ENCODE results near the gene IMMT. TPM values are rescaled to one million over a fixed set of nuclear protein-coding genes. Genes with fewer than 3 reads are reported as not detected.

The IMMT gene
- total RNA-seq, 2 donors from 2014 or later, result 96.8 to 99.9 TPM

GRCh38 chr2:86102157-86102556 is 93.1 kb downstream of the IMMT start:
- Histone ChIP-seq H3K36me3 (ENCODE audit: control insufficient read depth, insufficient read depth, low read length) (peaks cover 67% of the 10 kb centered on the region), H3K27ac (ENCODE audit: low read depth, low read length) (no peak overlapping the region), H3K9me3 (ENCODE audit: control insufficient read depth, low read length) (no peaks in the 10 kb centered on the region), H3K9ac (ENCODE audit: extremely low read depth, low read length, poor library complexity, severe bottlenecking) (no peak overlapping the region), H3K4me1 (ENCODE audit: control insufficient read depth, insufficient read depth, low read length) (no peaks in the 10 kb centered on the region), H3K27me3 (ENCODE audit: control insufficient read depth, insufficient read depth, low read length, poor library complexity, severe bottlenecking) (no peaks in the 10 kb centered on the region), H3K4me3 (ENCODE audit: low read length) (no peak overlapping the region)
- H3K4me1 Mint-ChIP-seq, result peaks cover 13% of the 10 kb centered on the region
- H3K27me3 Mint-ChIP-seq (ENCODE audit: insufficient read depth), result no peaks in the 10 kb centered on the region
- no peak overlapping the region for H3K27ac Mint-ChIP-seq
- peaks cover 46% of the 10 kb centered on the region for H3K36me3 Mint-ChIP-seq (ENCODE audit: low read depth)
- TF ChIP-seq CTCF (conservative IDR thresholded peaks at IDR 0.05), result no peak
- no peaks in the 10 kb centered on the region for H3K9me3 Mint-ChIP-seq
- H3K4me3 Mint-ChIP-seq, result no peak overlapping the region
- no peak for DNase-seq

DNA sequence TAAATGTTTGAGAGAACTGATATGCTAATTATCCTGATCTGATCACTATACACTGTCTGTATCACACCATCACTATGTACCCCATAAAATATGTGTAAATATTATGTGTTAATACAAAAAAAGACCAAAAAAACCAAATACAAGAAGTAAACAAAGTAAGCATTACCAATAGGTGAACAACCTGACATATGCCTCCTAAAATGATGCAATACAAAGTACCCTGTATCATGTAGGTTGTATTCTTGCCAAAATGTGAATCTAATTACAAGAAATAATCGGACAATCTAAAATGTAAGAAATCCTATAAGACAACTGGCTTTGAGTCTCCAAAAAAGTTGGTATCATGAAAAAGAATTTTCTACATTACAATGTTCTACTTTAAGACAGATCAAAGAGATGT is 97.3 kb downstream of the IMMT start:
- Mint-ChIP-seq H3K4me3 (no peak overlapping the region), H3K4me1 (no peaks in the 10 kb centered on the region), H3K27me3 (ENCODE audit: insufficient read depth) (no peaks in the 10 kb centered on the region), H3K36me3 (ENCODE audit: low read depth) (peaks cover 65% of the 10 kb centered on the region), H3K9me3 (no peaks in the 10 kb centered on the region), H3K27ac (no peak overlapping the region)
- Histone ChIP-seq H3K4me3 (ENCODE audit: low read length) (no peak overlapping the region), H3K4me1 (ENCODE audit: control insufficient read depth, insufficient read depth, low read length) (no peaks in the 10 kb centered on the region), H3K27ac (ENCODE audit: low read depth, low read length) (no peak overlapping the region), H3K36me3 (ENCODE audit: control insufficient read depth, insufficient read depth, low read length) (peaks cover 90% of the 10 kb centered on the region), H3K9me3 (ENCODE audit: control insufficient read depth, low read length) (no peaks in the 10 kb centered on the region), H3K27me3 (ENCODE audit: control insufficient read depth, insufficient read depth, low read length, poor library complexity, severe bottlenecking) (no peaks in the 10 kb centered on the region), H3K9ac (ENCODE audit: extremely low read depth, low read length, poor library complexity, severe bottlenecking) (no peak overlapping the region)
- DNase-seq, result no peak
- no peak for TF ChIP-seq CTCF (conservative IDR thresholded peaks at IDR 0.05)
- 100% methylated on average over 1 of the region's 1 CpG; no CpG with 5 or more reads in 1 of the 2 experiments for WGBS, 2 experiments (ENCODE audit: insufficient coverage in 1 of 2, insufficient read length in 1 of 2)

DNA sequence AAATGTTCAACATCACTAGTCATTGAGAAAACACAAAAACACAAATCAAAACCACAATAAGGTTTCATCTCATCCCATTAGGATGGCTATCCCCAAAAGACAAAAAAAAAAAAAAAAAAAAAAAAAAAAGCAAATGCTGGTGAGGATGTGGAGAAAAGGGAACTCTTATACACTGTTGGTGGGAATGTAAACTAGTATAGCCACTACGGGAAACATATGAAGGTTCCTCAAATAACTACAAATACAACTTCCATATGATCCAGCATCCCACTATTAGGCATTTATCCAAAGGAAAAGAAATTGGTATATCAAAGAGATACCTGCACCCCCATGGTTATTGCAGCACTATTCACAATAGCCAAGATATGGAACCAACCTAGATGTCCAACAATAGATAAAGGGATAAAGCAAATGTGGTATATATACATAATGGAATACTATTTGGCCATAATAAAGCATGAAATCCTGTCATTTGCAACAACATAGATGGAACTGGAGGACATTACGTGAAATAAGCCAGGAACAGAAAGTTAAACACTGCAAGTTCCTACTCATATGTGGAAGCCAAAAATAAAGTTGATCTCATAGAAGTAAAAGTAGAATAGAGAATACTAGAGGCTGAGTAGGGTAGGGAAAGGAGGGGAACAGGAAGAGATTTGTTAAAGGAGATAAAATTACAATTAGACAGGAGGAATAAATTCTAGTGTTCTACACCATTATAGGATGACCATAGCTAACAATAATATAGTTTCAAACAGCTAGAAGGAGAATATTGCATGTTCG is 98.0 kb downstream of the IMMT start:
- H3K9me3 Mint-ChIP-seq, result no peaks in the 10 kb centered on the region
- Histone ChIP-seq H3K4me3 (ENCODE audit: low read length) (no peak overlapping the region), H3K4me1 (ENCODE audit: control insufficient read depth, insufficient read depth, low read length) (no peaks in the 10 kb centered on the region), H3K9me3 (ENCODE audit: control insufficient read depth, low read length) (no peaks in the 10 kb centered on the region), H3K27ac (ENCODE audit: low read depth, low read length) (no peak overlapping the region), H3K27me3 (ENCODE audit: control insufficient read depth, insufficient read depth, low read length, poor library complexity, severe bottlenecking) (no peaks in the 10 kb centered on the region), H3K9ac (ENCODE audit: extremely low read depth, low read length, poor library complexity, severe bottlenecking) (no peak overlapping the region), H3K36me3 (ENCODE audit: control insufficient read depth, insufficient read depth, low read length) (peaks cover 89% of the 10 kb centered on the region)
- no peak for DNase-seq
- no peaks in the 10 kb centered on the region for H3K27me3 Mint-ChIP-seq (ENCODE audit: insufficient read depth)
- no peak overlapping the region for H3K4me3 Mint-ChIP-seq
- H3K27ac Mint-ChIP-seq, result no peak overlapping the region
- no peak for TF ChIP-seq CTCF (conservative IDR thresholded peaks at IDR 0.05)
- whole genome bisulfite sequencing, 2 experiments (ENCODE audit: insufficient coverage in 1 of 2, insufficient read length in 1 of 2), result 88 to 97% methylated on average over 1 of the region's 3 CpGs
- no peaks in the 10 kb centered on the region for H3K4me1 Mint-ChIP-seq
- H3K36me3 Mint-ChIP-seq (ENCODE audit: low read depth), result peaks cover 59% of the 10 kb centered on the region
